Mucosa of rectum (tissue), 2 donors: ENCODE data around the gene OPCML.

Experiments used
- H3K27ac ChIP-seq, 2 donors: one replicate each; pipeline ENCODE4 v1.7.0; 2013; ENCODE audit warnings: inconsistent platforms in 2 of 2, low read depth in 2 of 2, low read length in 2 of 2
- H3K27me3 ChIP-seq, 2 donors: one replicate each; pipeline ENCODE4 v1.7.0; 2013; ENCODE audit warnings: low read length in 2 of 2; ENCODE audit not compliant: control insufficient read depth in 2 of 2, insufficient read depth in 2 of 2
- H3K36me3 ChIP-seq, 2 donors: one replicate each; pipeline ENCODE4 v1.7.0; 2013; ENCODE audit warnings: low read length in 2 of 2; ENCODE audit not compliant: control insufficient read depth in 2 of 2, insufficient read depth in 2 of 2
- H3K4me1 ChIP-seq, 2 donors: one replicate each; pipeline ENCODE4 v1.7.0; 2013; ENCODE audit warnings: low read length in 2 of 2, mild to moderate bottlenecking in 1 of 2; ENCODE audit not compliant: control insufficient read depth in 2 of 2, insufficient read depth in 2 of 2
- H3K4me3 ChIP-seq, 2 donors: one replicate each; pipeline ENCODE4 v1.7.0; 2013; ENCODE audit warnings: low read length in 2 of 2
- H3K9ac ChIP-seq, 2 donors: one replicate each; pipeline ENCODE4 v1.7.0; 2013; ENCODE audit warnings: low read length in 2 of 2, low read depth in 1 of 2, mild to moderate bottlenecking in 1 of 2
- H3K9me3 ChIP-seq, 2 donors: one replicate each; pipeline ENCODE4 v1.7.0; 2013; ENCODE audit warnings: low read length in 2 of 2; ENCODE audit not compliant: control insufficient read depth in 2 of 2
- donor health status: healthy.
- donor health status: Normal muscosa, but diverticular disease.

OPCML gene

GRCh38 chr11:132858223-132858622 is 674.1 kb downstream of the OPCML start:
- no peak overlapping the region for H3K27ac ChIP-seq
- H3K9me3 ChIP-seq: peaks cover 2 to 5% of the 10 kb centered on the region in 2 donors
- H3K9ac ChIP-seq: no peak overlapping the region
- no peaks in the 10 kb centered on the region for H3K27me3 ChIP-seq
- H3K4me3 ChIP-seq: no peak overlapping the region
- no peaks in the 10 kb centered on the region for H3K36me3 ChIP-seq
- H3K4me1 ChIP-seq: no peaks in the 10 kb centered on the region

DNA sequence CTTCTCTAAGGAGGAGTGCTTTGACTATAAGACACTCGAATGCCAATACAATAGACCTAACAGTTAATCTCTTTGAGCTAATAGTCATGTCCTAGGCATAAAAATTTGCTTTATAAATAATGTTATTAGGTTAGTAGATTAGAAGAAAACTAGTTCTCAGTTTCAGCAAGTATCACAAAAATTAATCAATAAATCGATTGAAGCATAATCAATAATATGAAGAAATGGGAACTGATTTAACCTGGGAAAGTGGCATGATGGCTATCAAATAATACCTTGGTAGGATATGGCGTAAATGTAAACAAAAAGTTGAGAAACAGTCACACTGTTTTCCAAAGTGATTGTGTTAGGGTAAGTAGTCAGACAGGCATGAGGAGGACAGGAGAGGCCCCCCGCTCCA is 676.3 kb downstream of the OPCML start:
- Histone ChIP-seq H3K4me3 (no peak overlapping the region), H3K36me3 (no peaks in the 10 kb centered on the region), H3K9me3 (peaks cover 2 to 5% of the 10 kb centered on the region in 2 donors), H3K9ac (no peak overlapping the region), H3K27me3 (no peaks in the 10 kb centered on the region), H3K4me1 (no peaks in the 10 kb centered on the region), H3K27ac (no peak overlapping the region)

GRCh38 chr11:132855516-132855915 is 676.8 kb downstream of the OPCML start:
- H3K4me3 ChIP-seq: no peak overlapping the region
- H3K9me3 ChIP-seq: peaks cover 2 to 5% of the 10 kb centered on the region in 2 donors
- no peaks in the 10 kb centered on the region for H3K27me3 ChIP-seq
- H3K27ac ChIP-seq: no peak overlapping the region
- H3K36me3 ChIP-seq: no peaks in the 10 kb centered on the region
- no peak overlapping the region for H3K9ac ChIP-seq
- no peaks in the 10 kb centered on the region for H3K4me1 ChIP-seq

DNA sequence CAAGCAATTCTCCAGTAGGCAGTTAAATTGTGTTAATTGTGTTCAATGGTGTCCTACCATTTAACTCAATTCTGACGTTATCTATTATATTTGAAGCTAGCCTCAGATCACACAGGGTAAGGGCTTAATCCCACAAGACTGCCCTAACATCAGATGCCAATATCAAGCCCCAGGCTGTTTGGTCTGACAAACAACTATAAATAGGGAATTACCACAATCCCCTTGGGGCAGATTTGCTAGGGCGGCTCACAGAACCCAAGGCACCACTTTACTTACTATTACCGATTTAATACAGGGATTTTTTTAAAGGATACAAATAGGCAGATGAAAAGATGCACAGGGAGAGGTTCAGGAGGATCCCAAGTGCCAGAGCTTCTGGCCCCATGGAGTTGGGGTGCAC is 678.4 kb downstream of the OPCML start:
- H3K9me3 ChIP-seq: peaks cover 2 to 3% of the 10 kb centered on the region in 2 donors
- H3K27me3 ChIP-seq: no peaks in the 10 kb centered on the region
- H3K4me3 ChIP-seq: no peak overlapping the region
- H3K36me3 ChIP-seq: no peaks in the 10 kb centered on the region
- no peak overlapping the region for H3K27ac ChIP-seq
- H3K9ac ChIP-seq: no peak overlapping the region
- no peaks in the 10 kb centered on the region for H3K4me1 ChIP-seq

DNA sequence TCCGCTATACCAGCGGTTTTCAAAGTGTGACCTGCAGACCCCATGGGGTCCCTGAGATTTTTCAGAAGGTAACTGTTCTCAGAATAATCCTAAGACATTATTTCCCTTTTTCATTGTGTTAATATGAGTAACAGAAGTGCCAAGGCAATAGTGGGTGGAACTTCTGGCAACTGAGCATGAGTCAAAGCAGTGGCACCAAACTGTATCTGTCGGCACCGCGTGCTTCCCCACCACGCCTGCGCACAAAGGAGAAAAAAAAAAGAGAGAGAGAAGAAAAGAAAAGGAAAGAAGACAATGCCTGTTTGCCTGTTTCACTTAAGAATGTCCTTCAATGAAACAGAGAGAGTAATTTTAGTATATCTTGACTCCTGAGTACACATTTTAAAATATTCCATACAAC is 679.9 kb downstream of the OPCML start:
- Histone ChIP-seq H3K4me3 (no peak overlapping the region), H3K9ac (no peak overlapping the region), H3K9me3 (peaks cover 0 to 4% of the 10 kb centered on the region in 2 donors), H3K36me3 (no peaks in the 10 kb centered on the region), H3K4me1 (no peaks in the 10 kb centered on the region), H3K27me3 (no peaks in the 10 kb centered on the region), H3K27ac (no peak overlapping the region)

- Histone ChIP-seq H3K36me3 (no peaks in the 10 kb centered on the region), H3K9ac (no peak overlapping the region), H3K4me3 (no peak overlapping the region), H3K27me3 (no peaks in the 10 kb centered on the region), H3K27ac (no peak overlapping the region), H3K4me1 (no peaks in the 10 kb centered on the region), H3K9me3 (peaks cover 3 to 4% of the 10 kb centered on the region in 2 donors)
Observed at GRCh38 chr11:132851247-132851646, 681.1 kb downstream of the OPCML start.

- no peak overlapping the region for H3K27ac ChIP-seq
- H3K27me3 ChIP-seq: no peaks in the 10 kb centered on the region
Observed at GRCh38 chr11:132850266-132850665, 682.0 kb downstream of the OPCML start.

DNA sequence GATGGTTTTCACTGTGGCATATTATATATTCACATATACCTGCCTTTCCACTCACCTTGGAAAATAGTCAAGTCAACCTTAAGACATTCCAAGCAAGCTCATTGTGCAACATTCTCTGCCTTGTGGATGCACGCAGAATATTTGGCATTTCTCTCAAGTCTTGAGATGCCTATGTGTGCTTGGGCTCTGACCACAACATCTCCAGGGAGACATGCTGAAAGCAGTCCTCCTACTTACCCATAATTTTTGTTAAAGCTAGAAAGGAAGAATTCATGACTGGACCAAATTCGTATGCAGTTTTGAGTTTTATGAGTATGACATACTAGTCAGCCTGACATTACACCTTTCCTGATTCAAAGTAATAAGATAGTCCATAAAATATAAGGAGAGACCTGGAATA is 684.0 kb downstream of the OPCML start:
- H3K4me1 ChIP-seq: no peaks in the 10 kb centered on the region
- H3K36me3 ChIP-seq: no peaks in the 10 kb centered on the region
- no peak overlapping the region for H3K27ac ChIP-seq
- no peak overlapping the region for H3K9ac ChIP-seq
- peaks cover 2 to 3% of the 10 kb centered on the region in 2 donors for H3K9me3 ChIP-seq
- H3K27me3 ChIP-seq: no peaks in the 10 kb centered on the region
- no peak overlapping the region for H3K4me3 ChIP-seq

More at GRCh38 chr11:132850266-132850665, 682.0 kb downstream of the OPCML start:
- no peaks in the 10 kb centered on the region for H3K36me3 ChIP-seq
- no peak overlapping the region for H3K9ac ChIP-seq
- peaks cover 3 to 4% of the 10 kb centered on the region in 2 donors for H3K9me3 ChIP-seq
- no peak overlapping the region for H3K4me3 ChIP-seq
- no peaks in the 10 kb centered on the region for H3K4me1 ChIP-seq

GRCh38 chr11:132846075-132846474 is 686.2 kb downstream of the OPCML start:
- no peak overlapping the region for H3K9ac ChIP-seq
- H3K4me3 ChIP-seq: no peak overlapping the region
- no peaks in the 10 kb centered on the region for H3K27me3 ChIP-seq
- no peaks in the 10 kb centered on the region for H3K36me3 ChIP-seq
- no peak overlapping the region for H3K27ac ChIP-seq
- no peaks in the 10 kb centered on the region for H3K4me1 ChIP-seq
- H3K9me3 ChIP-seq: peaks cover 3 to 5% of the 10 kb centered on the region in 2 donors

DNA sequence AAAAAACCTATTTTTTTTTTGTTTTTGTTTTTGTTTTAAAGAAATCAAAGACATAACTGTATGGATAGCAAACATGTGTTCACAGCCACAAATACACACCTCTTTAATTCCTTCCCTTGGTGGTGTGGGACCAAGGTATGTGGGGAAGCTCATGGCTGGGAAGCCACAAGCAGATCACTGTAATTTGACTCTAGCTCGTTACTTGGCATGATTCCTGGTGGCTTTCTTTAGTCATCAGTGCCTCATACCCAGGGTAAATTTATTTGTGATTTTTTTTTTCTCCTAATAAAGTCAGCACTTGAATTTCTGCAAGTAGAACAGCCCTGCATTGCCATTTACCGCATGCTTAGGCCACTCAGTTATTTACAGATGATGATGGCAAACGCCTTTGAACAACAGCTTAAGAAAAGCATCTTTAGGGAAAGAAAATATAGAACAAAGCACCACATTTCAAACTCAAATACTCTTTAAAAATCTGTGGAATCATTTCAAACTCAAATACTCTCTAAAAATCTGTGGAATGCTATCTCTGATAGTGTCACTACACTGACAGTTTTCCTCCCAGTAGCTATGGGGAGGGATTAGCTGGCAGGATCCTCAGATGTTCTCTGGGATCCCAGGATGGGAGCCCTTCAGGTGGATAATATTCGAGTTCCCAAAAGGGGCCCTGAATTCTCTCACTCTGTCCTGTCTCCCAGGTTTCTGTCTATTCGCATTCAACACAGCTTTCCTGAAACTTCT is 687.2 kb downstream of the OPCML start:
- H3K9ac ChIP-seq: no peak overlapping the region
- no peak overlapping the region for H3K4me3 ChIP-seq
- H3K27me3 ChIP-seq: no peaks in the 10 kb centered on the region

More for the DNA sequence above, 687.2 kb downstream of the OPCML start:
- Histone ChIP-seq H3K9me3 (peaks cover 3 to 5% of the 10 kb centered on the region in 2 donors), H3K36me3 (no peaks in the 10 kb centered on the region), H3K27ac (no peak overlapping the region), H3K4me1 (no peaks in the 10 kb centered on the region)
